Esophagus squamous epithelium (tissue), 4 donors: ENCODE data around the gene GSE1.

ENCODE experiments used
- CTCF ChIP-seq, 6 experiments: fragments of 450-650 bp in 4 of 6; fragments of 200-600 bp in 2 of 6; sonication (generic) in 2 of 6; IDR thresholded peaks; one replicate each; pipeline ENCODE4 v1.5.1; 2016 to 2019; ENCODE audit warnings: antibody characterized with exemption in 6 of 6, mild to moderate bottlenecking in 4 of 6, moderate library complexity in 4 of 6
- POLR2A ChIP-seq, 4 donors: fragments of 450-650 bp; IDR thresholded peaks; one replicate each; pipeline ENCODE4 v1.6.1; 2017; ENCODE audit warnings: antibody characterized with exemption in 4 of 4, mild to moderate bottlenecking in 4 of 4, moderate library complexity in 3 of 4

GRCh38 chr16:85650844-85651628, 37.9 kb downstream of the GSE1 start:
- TF ChIP-seq CTCF (IDR thresholded peaks at IDR 0.05) (no peak), POLR2A (IDR thresholded peaks at IDR 0.05) (no peak)
